Measurements from ENCODE around the gene CDA. TPM values are rescaled to one million over a fixed set of nuclear protein-coding genes. Genes with fewer than 3 reads are reported as not detected.

Gene CDA
- total RNA-seq, 1 experiment from 2014 or later = 6.5 TPM

- Histone ChIP-seq H3K18ac (ENCODE audit: insufficient read length, low read depth, low read length) (no peak overlapping the region), H3T11ph (ENCODE audit: low read length) (no peak overlapping the region), H3K4ac (ENCODE audit: low read depth, low read length) (no peak overlapping the region), H3K27ac (ENCODE audit: insufficient read length, low read depth, low read length) (no peak overlapping the region), H4K5ac (ENCODE audit: insufficient read length, low read depth, low read length) (no peak overlapping the region), H3K23me2 (ENCODE audit: insufficient read length, low read depth, low read length, poor library complexity, severe bottlenecking) (peaks cover 17% of the 10 kb centered on the region), H2BK120ac (ENCODE audit: low read depth, low read length, poor library complexity, severe bottlenecking) (no peak overlapping the region), H3K27me3 (ENCODE audit: insufficient read depth, low read length) (peaks cover 38% of the 10 kb centered on the region), H2BK5ac (ENCODE audit: insufficient read length, low read length) (no peak overlapping the region), H3K4me2 (ENCODE audit: insufficient read depth, insufficient read length, low read length) (no peak overlapping the region), H2BK20ac (ENCODE audit: low read depth, low read length, poor library complexity, severe bottlenecking) (no peak overlapping the region), H3K23ac (ENCODE audit: insufficient read length, low read depth, low read length) (no peak overlapping the region), H3K56ac (ENCODE audit: insufficient read length, low read depth, low read length) (no peak overlapping the region), H2AK5ac (ENCODE audit: insufficient read length, low read length) (no peak overlapping the region), H3K79me2 (ENCODE audit: insufficient read depth, low read length) (no peaks in the 10 kb centered on the region), H3K4me1 (ENCODE audit: insufficient read depth, low read length) (no peaks in the 10 kb centered on the region), H2BK15ac (ENCODE audit: low read depth, low read length) (no peak overlapping the region), H3K14ac (ENCODE audit: insufficient read depth, low read length) (no peak overlapping the region), H3K9ac (ENCODE audit: extremely low read depth, insufficient read length, low read length) (no peak overlapping the region), H2AFZ (ENCODE audit: low read length) (no peak overlapping the region), H3K79me1 (ENCODE audit: insufficient read depth, low read depth, low read length, poor library complexity, severe bottlenecking) (no peaks in the 10 kb centered on the region), H4K8ac (replicated peaks; ENCODE audit: insufficient read length, low read depth, low read length) (no peak overlapping the region), H3K9me3 (ENCODE audit: control insufficient read depth, low read depth, low read length) (no peaks in the 10 kb centered on the region), H4K20me1 (ENCODE audit: control insufficient read depth, insufficient read depth, insufficient read length) (no peaks in the 10 kb centered on the region), H2BK12ac (ENCODE audit: insufficient read length, low read depth, low read length) (no peak overlapping the region), H4K91ac (ENCODE audit: insufficient read length, low read depth, low read length) (no peak overlapping the region)
- no peak for TF ChIP-seq CTCF (conservative IDR thresholded peaks at IDR 0.05)
- H3K36me3 Mint-ChIP-seq (ENCODE audit: insufficient read depth in 1 of 3, low read depth in 3 of 3) = peaks cover 0 to 2% (median 0%) of the 10 kb centered on the region in 3 experiments; a peak in 1 of 7 replicates
- no peaks in the 10 kb centered on the region; a peak in 1 of 5 replicates for H3K9me3 Mint-ChIP-seq
- no peak overlapping the region for H3K27ac Mint-ChIP-seq
- H3K4me1 Mint-ChIP-seq = peaks cover 3 to 7% of the 10 kb centered on the region in 2 experiments
- no peak for DNase-seq
- WGBS (ENCODE audit: extremely low coverage, insufficient read length, low lambda C conversion rate) = no CpG with 5 or more reads among the region's 7 CpGs
- H3K27me3 Mint-ChIP-seq (ENCODE audit: low read depth) = peaks cover 40% of the 10 kb centered on the region
- H3K4me3 Mint-ChIP-seq = 0 out of 5 replicates have a peak overlapping the region, but pooled peaks of 1 of the 2 experiments have one; percentile 32
Observed at GRCh38 chr1:20555025-20555757, 33.7 kb upstream of the CDA start.

All from H9 (cell line).